HG02678 (cell line): Measurements from ENCODE around the gene CYTH1.
"Not testable (repeated sequence)": the region's sequence is repeated elsewhere in the genome, so short reads cannot be mapped to it uniquely, and the experiment has no call there.

Experiments used
- ATAC-seq: cut with Tn5 transposase; IDR thresholded peaks from one replicate; pipeline ENCODE4 v1.9.1; 2021; ENCODE audit warnings: mild to moderate bottlenecking, moderate library complexity; ENCODE audit not compliant: unreplicated experiment

The CYTH1 gene

DNA sequence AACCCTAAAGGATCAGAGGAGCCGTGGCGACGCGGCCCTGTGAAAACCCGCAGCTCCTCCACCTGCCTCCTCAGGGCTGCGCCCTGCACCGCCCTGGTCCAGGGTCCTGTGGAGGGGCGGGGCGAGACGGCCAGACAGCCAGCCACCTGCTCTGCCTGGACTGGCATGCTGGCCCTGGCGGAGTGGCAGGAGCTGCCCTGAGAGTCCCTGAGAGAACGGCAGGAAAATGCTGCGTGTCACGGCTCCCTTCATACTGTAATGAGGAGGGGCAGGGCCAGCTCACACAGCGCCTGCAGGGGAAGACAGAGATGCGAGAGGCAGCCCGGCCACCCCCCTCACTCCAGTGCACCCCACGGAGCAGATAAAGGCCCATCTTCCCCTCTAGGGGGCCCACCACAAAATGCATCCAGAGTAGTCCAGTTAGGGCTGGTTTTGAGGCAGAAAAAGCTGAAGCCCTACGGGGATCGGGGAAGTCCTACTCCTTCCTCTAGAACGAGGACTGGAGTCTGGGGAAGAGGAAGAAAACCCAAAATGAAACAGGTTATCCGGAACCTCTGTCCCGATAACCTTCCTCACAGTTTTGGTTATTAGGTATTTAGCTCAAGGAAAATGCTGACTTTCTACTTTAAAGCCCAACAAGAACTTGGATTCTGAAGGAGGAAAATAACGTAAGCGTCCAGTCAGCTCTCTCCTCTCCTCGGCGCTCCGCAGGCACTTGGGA is 107.3 kb downstream of the CYTH1 start:
- ATAC-seq = no peak

DNA sequence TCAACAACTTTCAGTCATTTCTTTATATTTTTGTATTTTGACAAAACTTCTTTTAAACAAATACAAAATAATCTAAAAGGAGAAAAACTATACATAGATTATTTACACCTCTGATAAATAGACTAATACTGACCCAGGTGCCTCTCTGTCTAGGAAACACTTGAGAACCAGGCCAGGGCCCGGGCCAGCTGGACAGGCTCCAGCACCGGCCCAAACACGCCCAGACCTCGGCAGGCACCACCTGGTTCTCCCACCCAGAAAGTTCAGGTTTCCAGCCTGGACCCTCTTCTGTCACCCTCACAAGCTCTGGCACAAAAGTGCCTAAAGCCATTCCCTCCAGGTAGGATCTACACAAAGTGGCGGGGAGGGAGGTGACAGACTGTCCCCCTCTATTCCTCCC is 107.9 kb downstream of the CYTH1 start:
- ATAC-seq = no peak

DNA sequence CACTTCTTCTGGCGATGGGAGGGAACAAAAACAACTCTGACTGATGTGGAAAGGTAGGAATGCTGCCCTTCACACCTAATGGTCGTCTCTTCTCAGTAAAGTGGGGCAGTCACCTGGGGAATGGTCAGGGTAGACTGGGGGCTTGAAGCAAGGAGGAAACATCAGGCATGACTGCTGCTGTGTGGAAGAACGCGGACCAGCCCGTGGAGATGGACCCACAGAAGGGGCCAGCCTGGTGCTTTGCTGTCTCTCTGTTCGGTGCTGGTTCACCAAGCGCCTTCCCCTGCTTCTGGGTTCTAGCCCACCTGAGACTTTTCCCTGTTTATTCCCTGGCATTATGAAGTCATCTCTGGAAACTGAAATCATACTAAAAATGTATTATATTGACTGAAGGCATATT is 108.7 kb downstream of the CYTH1 start:
- no peak for ATAC-seq

DNA sequence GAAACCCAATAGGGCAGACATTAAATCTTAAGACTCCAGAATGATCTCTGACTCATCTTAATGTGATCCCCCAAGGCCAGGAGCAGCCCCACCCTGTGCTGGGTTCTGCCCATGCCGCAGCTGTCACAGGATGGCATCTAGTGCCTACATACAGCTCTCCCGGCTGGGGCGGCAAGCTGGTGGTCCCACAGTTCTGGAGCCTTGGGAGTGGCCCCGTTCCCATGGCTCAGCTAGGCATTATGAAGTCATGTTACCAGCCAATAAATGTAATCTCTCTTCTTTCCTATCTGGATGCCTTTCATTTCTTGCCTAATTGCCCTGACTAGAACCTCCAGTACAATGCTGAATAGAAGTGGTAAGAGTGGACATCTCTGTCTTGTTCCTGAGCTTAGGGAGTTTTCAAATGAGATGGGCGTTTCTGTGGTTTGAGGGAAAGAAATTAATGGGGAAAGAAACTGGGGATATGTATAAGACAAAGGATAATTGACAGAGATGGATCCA is 109.2 kb downstream of the CYTH1 start:
- no peak for ATAC-seq

DNA sequence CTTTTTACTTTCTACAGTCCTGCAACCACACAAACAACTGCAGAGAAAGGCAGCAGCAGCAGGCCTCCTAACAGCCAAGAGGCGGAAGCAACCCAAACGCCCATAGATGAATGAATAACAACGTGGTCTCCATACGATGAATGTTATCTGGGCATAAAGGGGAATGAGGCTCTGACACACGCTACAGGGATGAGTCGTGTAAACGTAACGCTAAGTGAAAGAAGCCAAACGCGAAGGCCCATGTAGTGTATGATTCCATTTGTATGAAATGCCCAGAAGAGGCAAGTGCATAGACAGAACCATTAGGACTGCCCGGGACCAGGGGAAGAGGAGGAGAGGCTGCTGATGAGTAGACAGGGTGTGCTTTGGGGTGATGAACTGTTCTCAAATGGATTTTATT is 110.1 kb downstream of the CYTH1 start:
- ATAC-seq = no peak

DNA sequence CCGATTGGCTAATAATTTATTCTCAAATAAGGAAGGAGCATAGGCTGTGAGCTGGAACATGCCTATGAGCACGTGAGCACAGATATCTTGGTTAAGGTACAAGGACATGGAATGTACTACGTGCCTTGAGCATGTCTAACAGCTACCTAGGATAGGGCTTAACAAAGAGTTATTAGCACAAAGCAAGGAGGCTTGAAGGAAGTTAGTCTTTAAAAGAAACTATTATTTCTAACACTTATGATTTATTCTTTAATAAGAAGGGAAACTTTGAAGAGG is 110.4 kb downstream of the CYTH1 start:
- ATAC-seq = not testable (repeated sequence)

DNA sequence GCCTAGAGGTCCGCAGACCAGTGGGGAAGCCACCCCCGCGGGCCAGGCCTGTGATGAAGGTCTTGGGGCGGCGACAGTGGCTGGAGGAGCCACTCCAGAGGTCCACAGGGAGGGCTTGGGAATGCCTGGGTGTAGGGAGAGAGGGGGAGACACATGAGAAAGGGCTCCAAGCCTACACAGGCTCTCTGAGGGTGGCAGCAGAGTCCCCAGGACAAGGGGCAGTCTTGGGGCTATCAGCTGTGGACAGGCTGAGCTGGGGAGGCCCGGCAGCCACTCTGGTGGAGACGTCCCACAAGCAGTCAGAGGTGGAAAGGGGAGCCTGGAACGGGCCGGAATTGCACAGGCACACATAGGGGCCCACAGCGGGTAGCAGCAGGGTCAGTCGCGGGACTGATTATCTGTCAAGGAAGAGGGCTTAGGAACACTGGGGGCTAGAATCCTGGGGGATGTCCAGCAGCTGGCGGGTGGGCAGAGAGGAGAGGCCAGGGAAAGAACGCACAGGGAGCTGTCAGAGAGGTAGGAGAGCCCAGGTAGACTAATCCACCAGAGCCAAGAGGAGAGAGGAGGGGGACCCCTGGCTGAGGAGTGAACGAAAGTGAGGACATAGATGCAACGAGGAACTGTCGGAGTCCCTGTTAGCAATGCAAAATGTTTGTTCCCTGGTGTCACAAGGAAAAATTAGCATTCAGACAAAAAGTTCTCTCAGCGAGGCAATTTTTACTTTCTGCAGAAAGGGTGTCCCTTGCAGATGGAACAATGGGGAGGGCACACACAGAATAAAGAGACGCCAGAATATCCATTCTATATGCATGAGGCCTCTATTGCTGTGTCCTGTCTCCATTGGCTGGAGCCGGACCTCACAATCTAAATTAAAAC is 111.0 kb downstream of the CYTH1 start:
- ATAC-seq = no peak

DNA sequence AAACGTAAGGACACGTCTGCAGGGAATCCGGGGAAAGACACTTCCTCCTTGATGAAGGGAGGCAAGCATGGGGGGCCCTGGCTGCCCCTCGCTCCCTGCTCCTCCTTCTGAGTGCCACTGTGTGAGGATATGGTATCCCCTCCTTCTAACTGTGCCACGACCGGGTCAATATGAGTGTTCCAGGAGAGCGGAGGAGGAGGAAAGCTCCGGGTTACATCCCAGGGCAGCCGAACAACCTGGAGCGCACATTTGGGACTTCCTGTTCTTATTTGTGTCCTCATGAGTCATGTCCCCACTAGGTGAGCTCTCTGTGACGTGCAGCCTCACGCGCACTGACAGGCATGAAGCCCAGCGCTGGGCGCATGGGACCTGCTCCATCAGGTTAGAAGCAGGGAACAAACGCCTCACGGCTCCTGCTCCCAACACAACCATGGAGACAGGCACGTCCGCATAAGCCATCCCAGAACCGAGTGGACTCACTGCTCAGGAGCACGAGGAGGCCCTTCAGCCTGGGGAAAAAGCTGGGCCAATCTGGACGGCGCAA is 112.0 kb downstream of the CYTH1 start:
- no peak for ATAC-seq

DNA sequence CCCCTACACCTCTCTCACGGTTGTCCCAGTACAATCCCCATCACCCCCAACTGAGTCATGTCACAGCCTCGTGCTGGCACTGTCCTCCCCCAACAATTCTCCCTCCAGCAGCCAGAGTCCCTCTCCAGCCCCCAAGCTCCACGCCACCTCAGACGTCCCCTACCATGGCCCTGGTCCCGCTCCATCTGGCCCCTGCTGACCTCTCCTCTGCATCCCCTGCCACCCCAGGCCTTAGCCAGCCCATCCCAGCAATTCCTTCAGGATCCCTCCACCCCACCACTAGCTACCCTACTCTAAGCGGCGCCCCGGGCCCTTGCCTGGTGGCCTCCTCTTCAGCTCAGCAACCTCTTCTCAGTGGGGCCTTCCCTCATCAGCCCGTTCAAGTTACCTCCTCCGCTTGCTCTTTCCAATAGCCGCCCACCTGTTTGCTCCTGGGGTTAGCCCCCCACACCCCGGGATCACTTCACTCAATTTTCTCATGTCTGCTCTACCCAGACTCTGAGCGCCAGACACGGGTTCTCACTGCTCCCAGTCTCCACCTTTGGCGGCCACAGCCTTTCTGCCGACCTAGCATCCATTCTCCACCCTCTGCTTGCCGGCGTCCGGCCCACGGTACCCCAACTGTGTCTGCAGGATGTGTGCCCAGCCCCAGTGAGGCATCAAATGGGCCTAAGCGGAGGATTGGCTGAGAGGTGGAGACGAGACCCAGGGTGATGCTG is 112.7 kb downstream of the CYTH1 start:
- no peak for ATAC-seq

DNA sequence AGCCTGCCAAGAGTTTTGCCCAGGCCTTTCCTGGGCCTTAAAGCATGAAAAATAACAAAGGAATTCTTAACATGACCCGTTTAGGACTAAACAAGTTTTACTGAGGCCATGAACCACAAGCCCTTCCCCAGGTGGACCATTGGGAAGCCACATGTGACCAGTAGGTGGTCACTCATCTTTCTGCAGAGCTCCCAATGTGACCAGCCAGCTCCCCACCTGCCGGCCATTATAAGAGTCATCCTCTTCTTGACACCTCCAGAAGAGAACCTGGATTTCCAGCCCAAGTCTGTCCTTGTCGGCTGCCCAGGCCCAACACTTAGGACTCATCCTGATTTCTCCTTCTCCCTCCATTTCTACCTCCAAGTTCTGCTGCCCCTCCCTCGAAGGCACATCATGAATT is 113.2 kb downstream of the CYTH1 start:
- no peak for ATAC-seq

DNA sequence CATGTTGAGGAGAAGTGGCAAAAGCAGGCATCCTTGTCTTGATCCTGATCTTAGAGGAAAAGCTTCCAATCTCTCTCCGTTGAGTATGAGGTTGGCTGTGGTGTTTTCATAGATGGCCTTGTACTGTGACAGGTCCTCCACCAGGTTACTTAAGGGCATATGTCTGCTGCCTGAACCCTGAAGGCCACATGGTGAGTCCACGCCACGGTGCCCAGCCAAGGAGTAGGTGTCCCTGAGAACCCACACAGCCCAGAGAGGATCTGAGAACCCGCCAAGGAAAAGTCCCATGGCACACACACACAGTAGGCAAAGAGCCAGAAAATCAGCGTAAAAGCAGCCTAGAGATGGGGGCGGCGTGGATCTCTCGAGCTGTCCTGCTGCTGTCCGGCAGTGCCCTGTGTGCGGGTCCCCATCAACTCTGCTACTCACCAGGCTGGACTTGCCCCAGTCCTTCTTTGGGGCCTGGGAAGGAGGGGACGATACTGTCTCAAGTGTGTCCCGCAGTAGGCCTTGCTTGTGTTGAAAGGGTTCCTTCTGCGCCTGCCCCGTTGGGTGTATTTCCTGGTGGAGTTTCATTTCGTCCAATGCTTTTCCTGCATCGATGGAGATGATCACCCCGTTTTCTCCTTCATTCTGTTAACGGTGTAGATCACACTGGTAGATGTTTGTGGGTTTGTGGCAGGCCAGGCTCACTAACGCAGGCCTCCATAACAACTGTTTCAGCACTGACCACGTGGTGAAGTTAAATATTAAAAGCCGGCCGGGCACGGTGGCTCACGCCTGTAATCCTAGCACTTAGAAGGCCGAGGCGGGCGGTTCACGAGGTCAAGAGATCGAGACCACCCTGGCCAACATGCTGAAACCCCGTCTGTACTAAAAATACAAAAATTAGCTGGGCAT is 114.1 kb downstream of the CYTH1 start:
- ATAC-seq = no peak

DNA sequence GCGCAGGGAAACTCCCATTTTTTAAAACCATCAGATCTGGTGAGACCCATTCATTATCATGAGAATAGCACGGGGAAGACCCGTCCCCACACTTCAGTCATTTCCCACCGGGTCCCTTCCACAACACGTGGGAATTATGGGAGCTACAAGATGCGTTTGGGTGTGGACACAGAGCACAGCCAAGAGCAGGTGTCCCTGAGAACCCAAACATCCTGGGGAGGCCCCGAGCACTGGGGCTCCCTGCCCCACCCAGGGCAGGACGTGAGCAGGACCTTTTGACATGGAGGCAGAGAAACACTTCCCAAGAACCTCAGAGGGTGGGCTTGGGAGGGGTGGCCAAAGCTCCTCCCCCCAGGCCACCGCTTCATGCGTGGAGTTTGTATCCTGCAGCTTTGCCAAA is 115.0 kb downstream of the CYTH1 start:
- no peak for ATAC-seq

DNA sequence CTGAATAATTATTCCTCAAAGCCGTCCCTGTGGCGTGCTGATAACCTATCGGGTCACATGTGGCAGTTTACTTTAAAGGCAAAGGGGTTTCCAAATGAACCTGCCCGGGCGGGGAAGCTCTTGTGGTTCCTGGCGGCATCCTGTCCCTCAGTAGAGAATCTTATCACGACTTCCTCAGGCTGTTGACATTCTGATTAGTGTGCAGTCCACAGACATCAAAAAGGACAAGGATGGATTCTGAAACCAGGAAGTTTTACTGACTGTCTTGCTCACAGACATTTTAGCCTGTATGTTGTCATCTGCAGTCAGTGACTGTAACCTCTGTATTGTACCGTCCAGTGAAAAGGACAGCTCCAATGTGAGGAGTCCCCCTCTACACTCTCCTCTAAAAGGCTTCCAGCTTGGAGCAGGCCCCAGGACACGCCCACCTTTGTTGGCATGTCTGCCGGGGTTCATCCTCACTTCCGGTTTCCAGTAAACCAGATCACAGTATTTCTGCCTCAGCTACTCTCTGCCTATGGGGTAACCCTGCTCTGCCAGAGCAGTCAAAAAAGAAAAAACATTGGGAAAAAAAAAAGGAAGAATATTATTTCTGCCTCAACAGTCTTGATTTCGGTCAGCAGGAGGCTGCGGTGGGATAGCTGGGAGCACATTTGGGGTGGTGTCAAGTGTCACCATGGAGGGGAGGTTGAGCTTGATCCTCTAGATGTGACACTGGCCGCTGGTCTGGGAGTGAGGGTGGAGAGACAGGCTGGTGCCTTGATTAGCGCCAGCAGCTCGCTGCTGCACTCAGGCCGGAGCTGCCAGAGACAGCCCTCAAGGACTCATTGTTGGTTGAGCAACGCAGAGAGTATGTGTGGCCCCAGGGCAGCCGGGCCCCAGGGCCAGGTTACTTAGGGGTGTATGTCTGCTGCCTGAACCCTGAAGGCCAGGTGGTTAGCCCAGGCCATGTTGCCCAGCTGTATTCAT is 115.8 kb downstream of the CYTH1 start:
- no peak for ATAC-seq

DNA sequence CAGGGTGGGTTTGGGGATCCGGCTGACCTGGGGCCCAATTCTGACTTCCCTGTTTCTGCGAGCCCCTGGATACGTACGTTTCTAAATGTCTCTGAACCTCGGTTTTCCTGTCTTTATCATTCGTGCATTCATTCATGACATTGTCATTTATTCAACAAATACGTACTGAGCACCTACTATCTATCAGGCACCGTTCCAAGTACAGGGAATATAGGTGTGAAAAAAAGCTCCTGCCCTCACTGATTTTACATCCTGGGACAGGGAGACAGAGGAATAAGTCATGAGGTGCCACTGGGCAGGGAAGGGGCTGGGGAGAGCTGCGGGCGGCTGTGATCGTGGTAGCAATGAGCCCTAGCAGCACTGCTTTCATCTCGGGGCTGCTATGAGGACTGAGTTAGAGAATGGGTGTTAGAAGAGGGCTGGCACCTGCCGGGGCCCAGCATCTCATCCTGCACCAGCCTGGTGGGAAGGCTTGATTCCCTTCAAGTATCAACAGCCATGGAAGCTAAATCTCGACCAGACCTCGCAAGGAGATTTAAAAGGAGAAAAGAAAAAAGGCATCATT is 116.6 kb downstream of the CYTH1 start:
- no peak for ATAC-seq

DNA sequence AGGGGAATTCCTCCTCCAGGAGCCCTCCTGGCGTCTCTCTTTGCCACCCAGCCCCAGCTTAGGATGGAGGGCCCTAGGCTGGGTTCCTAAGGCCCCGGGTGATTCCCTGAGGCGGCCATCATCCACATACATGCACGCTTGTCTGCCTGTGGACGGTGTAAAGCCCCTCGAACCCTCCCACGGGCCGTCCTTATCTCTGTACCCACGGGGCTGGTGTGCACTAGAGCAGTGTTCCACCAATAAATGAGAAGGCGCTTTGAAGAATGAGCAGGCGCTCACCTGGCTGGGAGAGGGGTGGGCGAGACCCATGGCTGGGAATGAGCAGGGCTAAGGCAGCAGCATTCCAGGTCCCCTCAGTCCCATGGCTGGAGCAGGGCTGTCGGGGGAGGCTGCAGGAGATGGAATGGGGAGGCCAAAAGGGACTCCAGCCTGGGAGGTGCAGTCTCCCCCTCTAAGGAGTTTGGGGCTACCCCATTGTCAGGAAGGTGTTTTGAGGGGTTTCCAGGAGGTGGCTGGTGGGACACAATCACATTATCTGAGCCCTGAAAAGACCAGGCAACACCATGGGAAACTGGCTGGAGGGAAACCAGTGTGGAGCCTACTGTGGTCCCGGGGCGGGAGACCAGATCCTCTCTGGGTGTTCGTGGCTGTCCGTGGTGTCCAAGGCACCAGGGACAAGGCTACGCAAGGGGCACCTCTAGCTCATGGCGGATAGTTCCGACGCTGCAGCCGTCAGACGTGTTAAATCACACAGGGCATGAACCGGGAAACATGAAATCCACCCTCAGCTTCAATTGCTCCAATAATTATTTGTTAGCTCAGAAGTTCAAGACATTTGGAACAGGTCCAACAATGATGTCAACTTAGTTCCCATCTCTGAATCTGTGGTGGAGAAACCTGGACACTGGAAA is 117.3 kb downstream of the CYTH1 start:
- no peak for ATAC-seq

DNA sequence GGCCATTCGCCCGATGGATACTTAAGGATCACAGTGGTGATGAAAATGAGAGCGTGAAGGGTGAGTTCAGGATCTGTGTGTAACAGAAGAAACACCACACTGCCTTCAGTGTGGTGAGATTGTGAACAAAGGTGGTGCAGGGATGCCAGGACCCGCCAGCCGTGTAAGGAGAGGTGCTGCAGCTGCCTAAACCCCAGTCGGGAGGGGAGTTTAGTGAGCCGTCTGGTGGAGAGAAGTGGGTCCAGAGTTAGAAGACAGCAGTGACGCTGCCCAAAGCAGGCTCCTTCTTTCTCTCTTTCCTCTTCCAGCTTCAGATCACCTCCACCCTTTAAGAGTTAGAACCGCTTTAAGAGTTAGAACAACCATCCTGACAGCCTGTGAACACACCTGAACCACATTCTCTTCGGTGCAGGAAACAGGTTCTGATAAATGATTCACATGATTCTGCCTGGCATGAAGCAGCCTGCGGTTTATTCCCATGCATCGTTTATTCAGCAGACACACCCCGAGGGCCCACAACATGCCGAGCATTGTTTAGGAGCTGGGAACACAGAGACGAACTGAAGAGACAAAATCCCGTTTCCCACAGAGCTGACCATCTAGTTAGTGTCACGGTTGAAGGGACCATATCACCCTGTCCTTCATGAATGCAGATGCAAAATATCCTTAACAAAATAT is 120.8 kb downstream of the CYTH1 start:
- ATAC-seq = no peak

DNA sequence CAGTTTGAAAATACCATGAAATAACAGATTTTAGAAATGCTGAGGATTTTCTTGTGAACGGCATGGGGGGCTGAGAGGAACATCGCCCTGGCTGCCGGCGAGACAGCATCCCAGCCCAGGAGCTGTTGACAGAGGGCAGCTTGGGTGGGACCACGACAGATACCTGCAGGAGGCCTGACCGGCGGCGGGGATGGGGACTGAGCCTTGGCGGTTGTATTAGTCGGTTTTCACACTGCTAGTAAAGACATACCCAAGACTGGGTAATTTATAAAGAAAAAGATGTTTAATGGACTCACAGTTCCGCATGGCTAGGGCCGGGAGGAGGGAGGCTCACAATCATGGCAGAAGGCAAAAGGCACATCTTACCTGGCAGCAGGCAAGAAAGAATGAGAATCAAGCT is 122.5 kb downstream of the CYTH1 start:
- ATAC-seq = no peak
